Hepatocyte (in vitro differentiated cells): ENCODE results near the gene TFIP11.

Experiments
- CTCF ChIP-seq: fragments of 200-600 bp; sonication (generic); IDR thresholded peaks from 2 replicates; pipeline ENCODE4 v1.5.1; 2016; ENCODE audit warnings: antibody characterized with exemption, mild to moderate bottlenecking; ENCODE audit not compliant: poor library complexity
- EZH2 ChIP-seq: fragments of 200-600 bp; sonication (generic); IDR thresholded peaks from 2 replicates; pipeline ENCODE4 v1.6.1; 2016; ENCODE audit warnings: antibody characterized with exemption, mild to moderate bottlenecking, borderline replicate concordance
- EZH2phosphoT487 ChIP-seq: fragments of 200-600 bp; sonication (generic); IDR thresholded peaks from one replicate; pipeline ENCODE4 v1.6.1; 2018; ENCODE audit warnings: antibody characterized with exemption, mild to moderate bottlenecking, low read depth, moderate library complexity; ENCODE audit not compliant: unreplicated experiment, severe bottlenecking

- no peak for TF ChIP-seq CTCF
- TF ChIP-seq EZH2phosphoT487: no peak
- no peak for TF ChIP-seq EZH2
These were observed 39.3 kb upstream of the TFIP11 start for GRCh38 chr22:26551568-26551967.
